Gastrocnemius medialis (tissue), 4 donors: ENCODE data around the gene DUSP8. TPM values are rescaled to one million over a fixed set of nuclear protein-coding genes. Genes with fewer than 3 reads are reported as not detected.
A peak's percentile ranks its signal among the peaks of the same experiment; 100 is the strongest.

Experiments
- ATAC-seq, 2 donors: fragments of 150-250 bp; one replicate each; pipeline ENCODE4 v1.9.1; 2016
- DNase-seq, 2 donors: peaks; one replicate each; pipeline ENCODE4 v3.0.0-alpha.2; 2019
- H3K27ac ChIP-seq, 4 donors: fragments of 200-600 bp; sonication (generic); 1 replicate in 1 of 4; 2 replicates in 3 of 4; pipeline ENCODE4 v1.5.1; 2016 to 2018; ENCODE audit warnings: mild to moderate bottlenecking in 2 of 4, moderate library complexity in 1 of 4
- H3K27me3 ChIP-seq, 3 donors: fragments of 200-600 bp; sonication (generic) in 2 of 3; 1 replicate in 1 of 3; 2 replicates in 2 of 3; pipeline versions ENCODE4 v1.5.1 to v1.6.0; 2016 to 2019; ENCODE audit warnings: mild to moderate bottlenecking in 1 of 3, moderate library complexity in 1 of 3
- H3K36me3 ChIP-seq, 2 donors: fragments of 200-600 bp; sonication (generic) in 1 of 2; one replicate each; pipeline ENCODE4 v1.5.1; 2017 to 2018
- H3K4me1 ChIP-seq, 2 donors: fragments of 200-600 bp; sonication (generic) in 1 of 2; one replicate each; pipeline ENCODE4 v1.5.1; 2016 to 2017; ENCODE audit warnings: mild to moderate bottlenecking in 2 of 2
- H3K4me3 ChIP-seq, 4 donors: fragments of 200-600 bp; sonication (generic) in 3 of 4; 1 replicate in 1 of 4; 2 replicates in 3 of 4; pipeline ENCODE4 v1.5.1; 2016 to 2019; ENCODE audit warnings: mild to moderate bottlenecking in 2 of 4
- H3K9me3 ChIP-seq, 3 donors: fragments of 200-600 bp; sonication (generic) in 2 of 3; 1 replicate in 1 of 3; 2 replicates in 2 of 3; pipeline ENCODE4 v1.5.1; 2016 to 2019
- POLR2A ChIP-seq, 2 donors: fragments of 450-650 bp; IDR thresholded peaks; one replicate each; pipeline ENCODE4 v1.6.1; 2017; ENCODE audit warnings: antibody characterized with exemption in 2 of 2, mild to moderate bottlenecking in 2 of 2, moderate library complexity in 2 of 2
- in situ Hi-C, 4 donors: fragments of 200-750 bp; cut with MboI; loops; one replicate each; pipeline versions ENCODE4 v1.15.0 to v1.8.0; 2017; ENCODE audit warnings: low sequenced_read_pairs in 4 of 4
- intact Hi-C: fragments of 100-400 bp; cut with DNase I; formaldehyde crosslinking; loops from one replicate; pipeline ENCODE4 v1.15.1; 2023; ENCODE audit warnings: low total_unique reads
- total RNA-seq, 4 donors: library from RNA; depleted of rRNA; stranded (reverse); fragments of >200 nt; gene quantifications; one replicate each; pipeline versions ENCODE4 v1.1.0 to v1.2.3, GENCODE V29; 2016
- TF ChIP-seq, protein P1 (sequence below), 5 experiments: fragments of 450-650 bp in 3 of 5; fragments of 200-600 bp in 2 of 5; sonication (generic) in 2 of 5; IDR thresholded peaks in 4 of 5; conservative IDR thresholded peaks in 1 of 5; 1 replicate in 4 of 5; 2 replicates in 1 of 5; pipeline ENCODE4 v1.5.1; 2016 to 2019; ENCODE audit warnings: antibody characterized with exemption in 5 of 5, mild to moderate bottlenecking in 3 of 5, moderate library complexity in 3 of 5

The DUSP8 gene
- total RNA-seq, 4 donors from 2014 or later: 2.6 to 25.9 (median 6.3) TPM

DNA sequence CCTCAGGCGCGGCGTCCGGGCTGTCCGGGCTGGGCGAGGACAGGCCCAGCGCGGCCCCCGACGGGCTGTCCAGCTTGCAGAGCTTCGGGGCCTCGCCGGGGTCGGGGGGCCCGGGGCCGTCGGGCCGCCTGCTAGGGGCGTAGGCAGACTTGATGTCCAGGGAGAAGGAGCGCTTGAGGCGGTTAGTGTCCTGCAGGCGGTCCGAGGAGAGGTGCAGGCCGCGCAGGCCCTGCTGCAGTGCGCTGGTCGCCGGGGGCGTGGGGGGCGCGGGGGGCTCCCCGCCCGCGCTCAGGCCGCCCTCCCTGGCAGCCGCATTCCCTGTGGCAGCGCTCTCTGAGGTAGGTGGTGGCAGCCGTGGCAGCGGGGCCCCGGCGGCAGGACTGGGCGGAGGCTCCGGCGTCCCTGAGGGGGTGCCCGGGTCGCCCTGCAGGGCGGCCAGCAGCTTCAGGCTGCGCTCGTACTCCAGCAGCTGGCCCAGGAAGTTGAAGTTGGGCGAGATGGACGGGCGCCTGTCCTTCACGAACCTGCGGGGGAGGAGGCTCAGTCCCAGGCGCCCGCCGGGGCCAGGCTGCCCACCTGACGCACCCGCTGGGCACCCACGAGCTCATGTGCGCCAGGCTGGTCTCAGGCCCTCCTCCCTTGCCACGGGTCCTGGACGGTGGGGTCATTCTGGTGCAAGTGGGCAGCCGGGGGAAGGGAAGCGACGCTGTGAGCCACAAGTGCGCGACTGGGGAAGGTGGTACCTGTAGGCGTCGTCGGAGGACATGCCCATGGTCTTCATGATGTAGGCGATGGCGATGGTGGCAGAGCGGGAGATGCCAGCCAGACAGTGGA lies 14.8 kb downstream of the DUSP8 start:
- Histone ChIP-seq H3K36me3 (no peaks in the 10 kb centered on the region), H3K4me3 (no peak overlapping the region), H3K27ac (peak overlapping the region; percentile 87 to 95 (median 92)), H3K4me1 (peaks cover 33 to 54% of the 10 kb centered on the region in 2 donors), H3K9me3 (no peaks in the 10 kb centered on the region), H3K27me3 (no peaks in the 10 kb centered on the region)
- no peak for ATAC-seq
- TF ChIP-seq, protein P1, sequence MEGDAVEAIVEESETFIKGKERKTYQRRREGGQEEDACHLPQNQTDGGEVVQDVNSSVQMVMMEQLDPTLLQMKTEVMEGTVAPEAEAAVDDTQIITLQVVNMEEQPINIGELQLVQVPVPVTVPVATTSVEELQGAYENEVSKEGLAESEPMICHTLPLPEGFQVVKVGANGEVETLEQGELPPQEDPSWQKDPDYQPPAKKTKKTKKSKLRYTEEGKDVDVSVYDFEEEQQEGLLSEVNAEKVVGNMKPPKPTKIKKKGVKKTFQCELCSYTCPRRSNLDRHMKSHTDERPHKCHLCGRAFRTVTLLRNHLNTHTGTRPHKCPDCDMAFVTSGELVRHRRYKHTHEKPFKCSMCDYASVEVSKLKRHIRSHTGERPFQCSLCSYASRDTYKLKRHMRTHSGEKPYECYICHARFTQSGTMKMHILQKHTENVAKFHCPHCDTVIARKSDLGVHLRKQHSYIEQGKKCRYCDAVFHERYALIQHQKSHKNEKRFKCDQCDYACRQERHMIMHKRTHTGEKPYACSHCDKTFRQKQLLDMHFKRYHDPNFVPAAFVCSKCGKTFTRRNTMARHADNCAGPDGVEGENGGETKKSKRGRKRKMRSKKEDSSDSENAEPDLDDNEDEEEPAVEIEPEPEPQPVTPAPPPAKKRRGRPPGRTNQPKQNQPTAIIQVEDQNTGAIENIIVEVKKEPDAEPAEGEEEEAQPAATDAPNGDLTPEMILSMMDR (IDR thresholded peaks at IDR 0.05 in 4 of 5, conservative IDR thresholded peaks at IDR 0.05 in 1 of 5): no peak
- no peak for TF ChIP-seq POLR2A (IDR thresholded peaks at IDR 0.05)
- DNase-seq: no peak
- intact Hi-C loops (no loop called here), in situ Hi-C loops (no loop called here)

DNA sequence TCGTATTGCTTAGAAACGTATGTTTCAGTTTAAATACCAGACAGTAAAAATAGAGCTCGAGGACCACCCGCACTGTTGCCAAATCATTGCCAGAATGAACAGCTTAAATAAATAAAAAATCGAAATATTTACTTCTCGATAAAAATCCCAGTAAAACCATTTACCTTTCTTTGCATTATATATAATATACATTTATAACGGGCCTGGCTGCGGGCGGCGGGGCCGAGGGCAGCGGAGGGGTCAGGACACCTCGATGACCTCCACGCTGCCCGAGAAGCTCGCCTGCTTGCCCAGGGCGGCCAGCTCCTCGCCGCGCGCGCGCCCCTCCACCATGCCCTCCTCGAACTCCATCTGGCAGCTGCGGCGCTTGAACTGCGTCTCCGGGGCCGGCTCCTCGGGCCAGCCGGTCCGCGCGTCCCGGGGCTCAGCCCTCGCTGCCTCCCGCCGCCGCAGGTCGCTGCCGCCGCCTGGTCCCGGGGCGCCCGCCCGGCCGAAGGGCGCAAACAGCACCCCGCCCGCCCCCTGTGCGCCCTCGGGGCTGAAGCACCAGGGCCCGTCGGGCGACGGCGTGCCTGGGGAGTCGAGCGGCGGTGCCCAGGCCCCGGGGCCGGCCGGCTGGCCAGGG lies 15.7 kb downstream of the DUSP8 start:
- no peaks in the 10 kb centered on the region for H3K27me3 ChIP-seq
- in situ Hi-C loops: no loop called here
- H3K27ac ChIP-seq: no peak overlapping the region
- intact Hi-C loops: no loop called here
- no peak for ATAC-seq
- no peak for DNase-seq
- H3K4me3 ChIP-seq: no peak overlapping the region
- no peaks in the 10 kb centered on the region for H3K9me3 ChIP-seq
- H3K4me1 ChIP-seq: peaks cover 34 to 55% of the 10 kb centered on the region in 2 donors
- TF ChIP-seq, protein P1 (IDR thresholded peaks at IDR 0.05 in 4 of 5, conservative IDR thresholded peaks at IDR 0.05 in 1 of 5): no peak
- no peak for TF ChIP-seq POLR2A (IDR thresholded peaks at IDR 0.05)
- no peaks in the 10 kb centered on the region for H3K36me3 ChIP-seq

DNA sequence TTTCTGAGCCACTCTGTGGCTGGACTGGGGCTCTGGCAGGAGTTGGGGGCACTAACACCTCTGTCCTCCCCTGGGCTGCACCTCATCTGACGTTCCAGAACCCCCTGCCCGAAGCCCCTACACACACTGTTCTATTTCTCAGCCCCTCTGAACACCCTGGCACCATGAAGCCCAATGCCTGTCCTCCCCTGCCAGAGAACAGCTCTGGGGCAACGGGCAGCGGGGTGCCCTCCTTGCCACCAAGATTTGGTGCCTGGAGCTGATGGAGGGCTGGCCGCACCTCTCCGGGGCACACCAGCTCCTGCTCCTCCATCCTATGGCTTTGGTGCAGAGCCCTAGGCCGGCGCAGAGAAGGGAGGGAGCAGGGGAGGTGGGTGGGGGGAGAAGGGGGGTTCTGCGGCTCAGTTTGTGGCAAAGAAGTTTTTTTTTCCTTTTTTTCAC lies 16.3 kb downstream of the DUSP8 start:
- ATAC-seq (no peak), DNase-seq (no peak)
- no peak overlapping the region for H3K4me3 ChIP-seq
- H3K9me3 ChIP-seq: no peaks in the 10 kb centered on the region
- no peaks in the 10 kb centered on the region for H3K27me3 ChIP-seq
- intact Hi-C loops (no loop called here), in situ Hi-C loops (no loop called here)
- TF ChIP-seq POLR2A (IDR thresholded peaks at IDR 0.05): no peak
- TF ChIP-seq, protein P1 (IDR thresholded peaks at IDR 0.05 in 4 of 5, conservative IDR thresholded peaks at IDR 0.05 in 1 of 5): no peak
- H3K36me3 ChIP-seq: no peaks in the 10 kb centered on the region
- H3K4me1 ChIP-seq: peaks cover 34 to 50% of the 10 kb centered on the region in 2 donors
- no peak overlapping the region for H3K27ac ChIP-seq

DNA sequence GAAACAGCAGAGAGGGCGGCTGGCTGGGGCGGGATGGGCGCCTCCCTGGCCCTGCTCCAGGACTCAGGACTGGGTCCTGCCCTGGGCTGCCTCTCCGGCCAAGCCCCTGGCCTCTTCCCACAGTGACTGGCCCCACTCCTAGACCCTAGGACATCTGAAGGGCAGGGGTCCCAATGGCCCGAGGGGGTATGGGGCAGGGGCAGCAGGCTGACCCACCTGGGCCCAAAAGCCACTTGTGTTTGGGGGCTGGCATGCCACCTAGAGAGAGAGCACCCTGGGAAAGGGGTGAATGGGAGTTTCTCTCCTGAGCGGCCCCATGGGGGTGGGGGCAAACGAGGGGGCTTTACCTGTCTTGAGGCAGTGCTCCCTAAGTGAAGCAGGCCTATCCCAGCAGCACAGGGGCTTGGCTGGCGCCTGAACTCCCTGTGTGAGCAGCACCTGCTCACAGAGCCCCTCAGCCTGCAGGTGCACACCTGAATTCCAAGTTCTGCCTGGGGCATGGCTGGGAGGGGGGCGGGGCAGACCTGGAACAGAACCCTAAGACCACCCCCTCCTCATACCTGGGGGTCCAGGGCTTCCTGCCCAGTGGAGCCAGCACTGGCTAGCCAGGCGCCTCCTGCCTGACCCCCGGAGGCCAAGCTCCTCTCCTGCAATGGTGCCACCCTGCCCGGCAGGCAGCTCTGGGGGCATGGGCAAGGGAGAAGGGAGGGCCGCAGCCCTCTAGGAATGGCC lies 16.9 kb downstream of the DUSP8 start:
- H3K27ac ChIP-seq: peak overlapping the region in 1 of 4 donors; percentile 37
- no peak for DNase-seq
- H3K4me3 ChIP-seq: no peak overlapping the region
- intact Hi-C loops: no loop called here
- no peaks in the 10 kb centered on the region for H3K9me3 ChIP-seq
- TF ChIP-seq POLR2A (IDR thresholded peaks at IDR 0.05): no peak
- TF ChIP-seq, protein P1 (IDR thresholded peaks at IDR 0.05 in 4 of 5, conservative IDR thresholded peaks at IDR 0.05 in 1 of 5): no peak
- in situ Hi-C loops: no loop called here
- peaks cover 31 to 44% of the 10 kb centered on the region in 2 donors for H3K4me1 ChIP-seq
- H3K27me3 ChIP-seq: no peaks in the 10 kb centered on the region
- ATAC-seq: no peak
- no peaks in the 10 kb centered on the region for H3K36me3 ChIP-seq
